ENCODE measurements around the gene ANKLE2.
"Not testable (repeated sequence)": the region's sequence is repeated elsewhere in the genome, so short reads cannot be mapped to it uniquely, and the experiment has no call there.

ANKLE2 gene

DNA sequence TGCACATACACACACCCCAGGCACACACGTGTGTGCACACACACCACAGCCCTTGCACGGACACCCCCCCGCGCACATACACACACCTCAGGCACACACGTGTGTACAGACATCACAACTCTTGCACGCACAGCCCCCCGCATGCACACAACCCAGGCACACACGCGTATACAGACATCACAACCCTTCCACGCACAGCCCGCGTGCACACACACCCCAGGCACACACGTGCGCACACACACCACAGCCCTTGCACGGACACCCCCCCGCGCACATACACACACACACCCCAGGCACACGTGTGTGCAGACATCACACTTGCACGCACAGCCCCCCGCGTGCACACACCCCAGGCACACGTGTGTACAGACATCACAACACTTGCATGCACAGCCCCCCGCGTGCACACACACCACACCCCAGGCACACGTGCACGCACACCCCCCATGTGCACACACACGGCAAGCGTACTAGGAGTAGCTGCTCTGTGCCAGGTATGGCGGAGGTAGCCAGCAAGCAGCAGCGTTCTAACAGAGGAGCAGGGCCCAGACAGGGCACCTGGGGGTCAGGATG is 18.2 kb upstream of the ANKLE2 start:
- no peak overlapping the region for H3K4me3 ChIP-seq (replicated peaks; ENCODE audit: low read depth, low read length)
- no peak for DNase-seq (ENCODE audit: low read depth)
- TF ChIP-seq, protein P1, sequence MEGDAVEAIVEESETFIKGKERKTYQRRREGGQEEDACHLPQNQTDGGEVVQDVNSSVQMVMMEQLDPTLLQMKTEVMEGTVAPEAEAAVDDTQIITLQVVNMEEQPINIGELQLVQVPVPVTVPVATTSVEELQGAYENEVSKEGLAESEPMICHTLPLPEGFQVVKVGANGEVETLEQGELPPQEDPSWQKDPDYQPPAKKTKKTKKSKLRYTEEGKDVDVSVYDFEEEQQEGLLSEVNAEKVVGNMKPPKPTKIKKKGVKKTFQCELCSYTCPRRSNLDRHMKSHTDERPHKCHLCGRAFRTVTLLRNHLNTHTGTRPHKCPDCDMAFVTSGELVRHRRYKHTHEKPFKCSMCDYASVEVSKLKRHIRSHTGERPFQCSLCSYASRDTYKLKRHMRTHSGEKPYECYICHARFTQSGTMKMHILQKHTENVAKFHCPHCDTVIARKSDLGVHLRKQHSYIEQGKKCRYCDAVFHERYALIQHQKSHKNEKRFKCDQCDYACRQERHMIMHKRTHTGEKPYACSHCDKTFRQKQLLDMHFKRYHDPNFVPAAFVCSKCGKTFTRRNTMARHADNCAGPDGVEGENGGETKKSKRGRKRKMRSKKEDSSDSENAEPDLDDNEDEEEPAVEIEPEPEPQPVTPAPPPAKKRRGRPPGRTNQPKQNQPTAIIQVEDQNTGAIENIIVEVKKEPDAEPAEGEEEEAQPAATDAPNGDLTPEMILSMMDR (IDR thresholded peaks at IDR 0.05; ENCODE audit: low read length, missing control alignments): no peak

DNA sequence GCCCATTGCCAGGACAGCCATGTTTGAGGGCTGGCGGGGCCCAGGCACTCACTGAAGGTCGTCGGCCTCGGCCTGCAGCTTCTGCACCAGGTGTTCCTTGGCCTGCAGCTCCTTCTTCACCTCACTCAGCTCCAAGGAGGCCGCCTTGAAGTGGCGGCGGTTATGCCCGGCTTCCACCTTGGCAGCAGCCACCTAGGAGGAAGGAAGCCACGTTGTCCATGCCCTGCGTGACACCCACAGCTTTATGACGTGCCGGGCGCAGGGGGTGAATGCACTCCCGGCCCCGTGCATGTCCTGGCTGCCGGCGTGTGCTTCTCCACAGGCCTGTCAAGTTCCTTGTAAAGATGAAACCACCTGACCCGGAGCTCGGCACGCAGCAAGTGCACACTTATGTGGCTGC is 16.0 kb upstream of the ANKLE2 start:
- no peak for DNase-seq (ENCODE audit: low read depth)
- H3K4me3 ChIP-seq (replicated peaks; ENCODE audit: low read depth, low read length): no peak overlapping the region
- TF ChIP-seq, protein P1 (IDR thresholded peaks at IDR 0.05; ENCODE audit: low read length, missing control alignments): no peak

DNA sequence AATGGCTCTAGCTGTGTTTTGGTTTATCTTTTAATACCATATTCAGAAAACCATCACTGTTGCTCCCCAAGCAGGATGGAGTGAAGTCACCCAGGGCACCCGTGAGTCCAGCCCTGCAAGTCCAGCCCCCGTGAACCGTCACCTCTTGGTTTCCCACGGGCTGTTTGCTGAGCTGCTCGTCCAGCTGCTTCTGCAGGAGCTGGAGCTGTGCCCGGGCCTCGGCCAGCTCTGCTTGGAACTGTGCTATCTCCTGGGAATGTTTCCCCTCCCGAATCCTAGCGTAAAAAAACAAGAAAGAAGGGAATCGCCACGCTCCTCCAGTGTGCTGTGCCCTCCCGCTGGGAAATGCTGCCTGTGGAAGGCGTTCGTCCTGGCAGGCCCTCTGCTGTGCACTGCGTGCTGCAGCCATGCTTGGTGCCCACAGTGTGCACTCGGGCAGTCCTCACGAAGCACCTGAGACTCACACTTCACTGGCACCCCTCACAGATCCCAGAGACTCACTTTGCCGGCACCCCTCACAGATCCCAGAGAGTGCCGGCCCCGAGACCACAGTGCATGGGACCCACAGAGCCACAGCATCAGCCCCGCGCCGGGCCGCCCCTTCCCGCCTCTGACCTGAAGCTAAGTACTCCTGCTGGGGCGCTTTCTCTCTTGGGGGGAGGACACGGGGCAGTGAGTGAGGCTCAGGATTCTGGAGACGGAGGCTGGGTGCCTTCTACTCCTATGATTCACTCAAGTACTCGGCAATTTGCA is 15.4 kb upstream of the ANKLE2 start:
- H3K4me3 ChIP-seq (replicated peaks; ENCODE audit: low read depth, low read length): no peak overlapping the region
- TF ChIP-seq, protein P1 (IDR thresholded peaks at IDR 0.05; ENCODE audit: low read length, missing control alignments): no peak
- DNase-seq (ENCODE audit: low read depth): peak; percentile 72

DNA sequence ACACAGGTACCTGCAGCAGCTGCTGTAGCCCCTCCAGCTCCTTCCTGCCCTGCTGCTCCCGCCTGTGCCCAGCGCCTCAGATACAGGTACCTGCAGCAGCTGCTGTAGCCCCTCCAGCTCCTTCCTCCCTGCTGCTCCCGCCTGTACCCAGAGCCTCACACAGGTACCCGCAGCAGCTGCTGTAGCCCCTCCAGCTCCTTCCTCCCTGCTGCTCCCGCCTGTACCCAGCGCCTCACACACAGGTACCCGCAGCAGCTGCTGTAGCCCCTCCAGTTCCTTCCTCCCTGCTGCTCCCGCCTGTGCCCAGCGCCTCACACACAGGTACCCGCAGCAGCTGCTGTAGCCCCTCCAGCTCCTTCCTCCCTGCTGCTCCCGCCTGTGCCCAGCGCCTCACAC is 14.6 kb upstream of the ANKLE2 start:
- H3K4me3 ChIP-seq (replicated peaks; ENCODE audit: low read depth, low read length); DNase-seq (ENCODE audit: low read depth): not testable (repeated sequence)

DNA sequence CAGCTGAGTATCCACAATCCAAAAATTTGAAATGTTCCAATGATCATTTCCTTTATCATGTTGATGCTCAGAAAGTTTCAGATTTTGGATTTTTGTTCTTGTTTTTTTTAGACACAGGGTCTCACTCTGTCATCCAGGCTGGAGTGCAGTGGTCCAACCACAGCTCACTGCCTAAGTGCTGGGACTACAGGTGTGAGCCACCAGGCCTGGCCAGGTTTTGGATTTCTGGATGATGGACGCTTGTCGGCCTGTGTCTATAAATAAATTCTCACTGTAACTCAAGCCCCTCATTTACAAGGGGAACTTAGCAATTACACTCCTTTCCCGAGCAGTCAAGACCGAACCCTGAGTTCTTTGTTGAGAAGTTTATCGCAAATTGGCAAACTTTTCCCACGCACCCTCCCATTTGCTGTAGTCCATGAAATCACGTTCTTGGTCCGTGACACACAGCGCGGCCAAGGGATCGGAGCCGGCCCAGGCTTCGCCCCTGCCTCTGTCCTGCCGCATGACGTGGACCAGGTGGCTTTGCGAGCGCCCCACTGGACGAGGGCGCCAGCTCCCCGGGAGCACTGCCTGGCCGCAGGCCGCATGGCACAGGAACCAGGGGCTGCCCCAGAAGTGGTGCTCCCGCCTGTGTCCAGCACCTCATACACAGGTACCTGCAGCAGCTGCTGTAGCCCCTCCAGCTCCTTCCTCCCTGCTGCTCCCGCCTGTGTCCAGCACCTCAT is 14.0 kb upstream of the ANKLE2 start:
- no peak for DNase-seq (ENCODE audit: low read depth)
- TF ChIP-seq, protein P1 (IDR thresholded peaks at IDR 0.05; ENCODE audit: low read length, missing control alignments): no peak
- no peak overlapping the region for H3K4me3 ChIP-seq (replicated peaks; ENCODE audit: low read depth, low read length)

DNA sequence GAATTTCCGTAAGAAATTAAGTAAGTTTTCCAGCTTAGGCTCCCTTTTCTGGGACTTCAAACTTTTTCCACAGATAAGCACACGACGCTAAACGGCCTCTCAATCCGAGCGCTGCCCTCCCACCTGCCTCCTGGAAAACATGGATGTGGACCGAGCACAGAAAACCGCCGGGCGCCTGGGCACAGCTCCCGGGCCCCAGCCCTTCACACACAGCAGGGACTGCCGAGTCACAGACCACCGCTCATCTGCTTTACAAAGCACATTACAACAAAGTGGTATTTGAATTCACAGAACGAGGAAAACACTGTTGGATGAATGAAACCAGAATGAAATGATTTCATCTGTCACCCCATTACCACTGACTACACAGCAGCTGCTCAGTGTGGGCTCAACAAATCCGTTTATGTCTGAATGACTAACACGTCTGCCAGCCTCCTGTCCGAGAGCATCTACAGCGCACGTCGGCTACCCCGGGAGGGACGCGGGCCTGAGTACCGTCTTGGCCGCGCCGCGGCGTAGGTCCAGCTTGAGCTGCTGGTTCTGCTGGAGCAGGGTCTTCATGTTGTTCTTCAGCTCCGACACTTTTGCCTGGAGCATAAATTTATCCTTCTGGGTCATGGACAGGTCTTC is 13.1 kb upstream of the ANKLE2 start:
- no peak overlapping the region for H3K4me3 ChIP-seq (replicated peaks; ENCODE audit: low read depth, low read length)
- TF ChIP-seq, protein P1 (IDR thresholded peaks at IDR 0.05; ENCODE audit: low read length, missing control alignments): no peak

DNA sequence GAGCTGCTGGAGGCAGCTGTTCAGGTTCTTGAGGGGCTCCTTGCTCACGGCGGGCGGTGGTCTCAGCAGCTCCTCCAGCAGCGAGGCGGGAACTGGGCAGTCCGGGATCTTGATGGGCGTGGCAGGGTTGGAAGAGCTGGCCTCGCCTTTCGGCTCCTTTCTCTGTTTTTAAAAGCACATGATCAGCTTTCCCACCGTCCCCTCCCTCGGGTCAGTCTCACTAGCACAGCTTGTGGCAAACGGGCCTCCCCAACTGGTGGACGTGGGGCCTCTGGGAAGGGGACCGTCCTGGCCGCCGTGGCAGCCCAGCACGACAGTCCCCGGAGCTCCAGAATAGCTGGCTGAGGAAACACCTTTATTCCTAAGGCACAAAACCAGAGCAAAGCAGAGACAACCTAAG is 12.5 kb upstream of the ANKLE2 start:
- DNase-seq (ENCODE audit: low read depth): no peak
- no peak overlapping the region for H3K4me3 ChIP-seq (replicated peaks; ENCODE audit: low read depth, low read length)
- TF ChIP-seq, protein P1 (IDR thresholded peaks at IDR 0.05; ENCODE audit: low read length, missing control alignments): no peak

More for the DNA sequence above, 13.1 kb upstream of the ANKLE2 start:
- no peak for DNase-seq (ENCODE audit: low read depth)
